UCSD-AML1 (cell line): Measurements from ENCODE around the gene DRC7.

Experiments
- DNase-seq: peaks from one replicate; lab custom pipeline; 2025; ENCODE audit not compliant: unreplicated experiment; lab: John Stamatoyannopoulos, UW

DRC7 gene

DNA sequence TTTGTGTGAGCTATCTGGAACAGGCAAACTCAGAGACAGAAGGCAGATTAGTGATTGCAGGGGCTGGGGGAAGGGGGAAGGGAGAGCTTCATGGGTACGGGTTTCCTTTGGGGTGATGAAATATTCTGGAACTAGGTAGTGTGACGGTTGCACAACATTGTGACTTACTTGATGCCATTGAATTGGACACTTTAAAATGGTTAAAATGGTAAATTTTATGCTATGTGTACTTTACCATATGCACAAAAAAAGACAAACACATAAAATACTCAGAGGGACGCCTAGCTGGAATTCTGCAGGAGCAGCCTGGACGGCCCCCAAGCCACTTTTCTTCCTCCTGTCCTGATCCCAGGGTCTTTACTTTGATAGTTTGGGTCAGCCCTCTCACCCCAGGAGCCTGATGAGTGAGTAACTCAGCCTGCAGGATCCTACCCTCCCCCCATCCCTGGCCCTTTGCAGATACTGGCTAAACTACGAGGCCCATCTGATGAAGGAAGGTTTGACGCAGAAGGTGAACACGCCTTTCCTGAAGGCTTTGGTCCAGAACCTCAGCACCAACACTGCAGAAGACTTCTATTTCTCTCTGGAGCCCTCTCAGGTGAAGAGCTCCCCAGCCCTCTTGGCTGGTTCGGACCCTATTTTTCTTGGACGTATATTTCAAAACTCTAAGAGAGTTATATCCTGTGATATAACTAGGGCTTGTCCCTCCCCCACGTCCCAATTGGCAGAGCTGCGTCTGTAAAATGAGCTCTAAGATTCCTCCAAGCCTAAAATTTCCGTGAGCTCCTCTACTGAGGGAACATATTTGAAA lies 18.7 kb upstream of the DRC7 start:
- DNase-seq: no peak

DNA sequence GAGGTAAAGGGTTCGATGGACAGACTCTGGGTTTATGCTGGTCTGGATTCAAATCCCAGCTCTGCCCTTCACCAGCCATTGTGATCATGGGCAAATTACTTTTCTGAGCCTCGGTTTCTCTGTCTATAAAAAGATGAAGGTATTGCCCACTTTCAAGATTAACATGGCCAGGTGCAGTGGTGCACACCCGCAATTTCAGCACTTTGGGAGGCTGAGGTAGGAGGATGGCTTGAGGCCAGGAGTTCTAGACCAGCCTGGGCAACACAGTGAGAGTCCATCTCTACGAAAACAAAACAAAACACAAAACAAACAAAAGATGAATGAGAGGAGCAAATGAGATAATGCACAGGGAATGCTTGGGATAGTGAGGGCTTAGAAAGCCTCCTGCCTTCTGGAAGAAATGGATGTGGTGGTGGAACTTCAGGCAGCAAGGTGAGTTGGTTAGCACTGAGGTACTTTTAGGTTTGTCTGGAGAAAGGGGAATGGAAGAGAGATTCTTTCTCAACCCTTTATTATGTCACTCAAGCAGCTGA lies 18.0 kb upstream of the DRC7 start:
- no peak for DNase-seq

DNA sequence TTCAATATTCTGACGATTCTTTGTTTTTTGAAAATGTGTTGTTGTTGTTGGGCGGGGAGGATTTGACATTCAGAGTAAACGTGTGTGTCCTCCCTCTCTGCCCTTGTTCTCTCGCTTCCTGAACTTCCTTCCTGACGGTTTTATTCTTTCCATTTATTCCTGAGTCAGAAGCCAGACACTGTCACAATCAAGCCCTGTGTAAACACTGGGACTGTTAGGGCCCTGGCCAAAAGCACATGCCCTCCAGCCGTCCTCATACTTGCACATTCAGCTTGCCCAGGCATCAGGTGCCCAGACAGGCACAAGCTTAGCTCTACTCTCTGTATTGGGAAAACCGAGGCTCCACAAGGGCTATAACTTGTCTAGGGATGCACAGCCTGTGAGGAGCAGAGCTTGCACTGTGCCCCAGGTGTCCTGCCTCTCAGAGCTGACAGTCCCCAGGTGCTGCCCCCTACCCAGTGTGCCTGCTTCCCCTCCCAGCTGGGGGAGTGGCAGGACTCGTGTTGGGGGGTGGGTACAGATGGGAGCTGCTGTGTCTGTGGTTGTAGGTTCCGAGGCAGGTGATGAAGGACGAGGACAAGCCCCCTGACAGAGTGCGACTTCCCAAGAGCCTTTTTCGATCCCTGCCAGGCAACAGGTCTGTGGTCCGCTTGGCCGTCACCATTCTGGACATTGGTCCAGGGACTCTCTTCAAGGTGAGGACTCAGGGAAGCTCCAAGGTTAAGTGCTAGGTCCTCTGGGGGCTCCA lies 16.8 kb upstream of the DRC7 start:
- DNase-seq: no peak

DNA sequence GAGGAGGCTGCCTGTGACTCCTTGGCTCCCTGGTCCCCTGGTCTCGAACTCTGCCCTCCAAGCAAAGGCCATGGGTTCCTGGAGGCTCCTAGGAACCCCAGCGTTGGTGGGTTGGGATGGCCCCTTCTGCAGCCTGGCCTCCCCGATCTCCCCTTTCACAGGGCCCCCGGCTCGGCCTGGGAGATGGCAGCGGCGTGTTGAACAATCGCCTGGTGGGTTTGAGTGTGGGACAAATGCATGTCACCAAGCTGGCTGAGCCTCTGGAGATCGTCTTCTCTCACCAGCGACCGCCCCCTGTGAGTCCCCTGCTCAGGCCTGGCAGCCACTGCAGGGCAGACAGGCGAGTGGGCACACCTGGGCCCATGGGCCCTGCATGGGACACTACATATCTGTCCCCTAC lies 15.6 kb upstream of the DRC7 start:
- no peak for DNase-seq

DNA sequence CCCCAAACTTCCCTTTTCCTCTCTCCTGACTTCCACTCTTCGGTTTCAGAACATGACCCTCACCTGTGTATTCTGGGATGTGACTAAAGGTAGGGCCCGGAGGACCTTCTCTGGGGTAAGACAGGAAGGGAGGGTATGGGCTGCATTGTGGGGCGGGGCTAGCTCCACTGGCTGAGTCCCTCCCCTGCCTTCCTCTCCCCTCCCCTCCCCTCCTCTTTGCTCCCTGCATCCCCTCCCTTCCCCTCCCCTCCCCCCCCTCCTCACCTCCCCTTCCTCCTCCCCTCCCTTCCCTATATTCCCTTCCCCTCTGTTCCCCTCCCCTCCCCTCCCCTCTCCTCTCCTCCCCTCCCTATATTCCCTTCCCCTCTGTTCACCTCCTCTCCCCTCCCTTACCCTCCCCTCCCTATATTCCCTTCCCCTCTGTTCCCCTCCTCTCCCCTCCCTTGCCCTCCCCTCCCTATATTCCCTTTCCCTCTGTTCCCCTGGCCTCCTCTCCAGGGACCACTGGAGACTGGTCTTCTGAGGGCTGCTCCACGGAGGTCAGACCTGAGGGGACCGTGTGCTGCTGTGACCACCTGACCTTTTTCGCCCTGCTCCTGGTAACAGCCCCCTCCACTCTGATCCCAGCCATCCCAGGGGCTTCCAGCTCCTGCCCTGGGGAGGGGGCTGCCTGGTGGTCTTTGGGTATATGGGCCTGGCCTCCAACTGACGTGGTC lies 14.7 kb upstream of the DRC7 start:
- DNase-seq: peak; percentile 69

DNA sequence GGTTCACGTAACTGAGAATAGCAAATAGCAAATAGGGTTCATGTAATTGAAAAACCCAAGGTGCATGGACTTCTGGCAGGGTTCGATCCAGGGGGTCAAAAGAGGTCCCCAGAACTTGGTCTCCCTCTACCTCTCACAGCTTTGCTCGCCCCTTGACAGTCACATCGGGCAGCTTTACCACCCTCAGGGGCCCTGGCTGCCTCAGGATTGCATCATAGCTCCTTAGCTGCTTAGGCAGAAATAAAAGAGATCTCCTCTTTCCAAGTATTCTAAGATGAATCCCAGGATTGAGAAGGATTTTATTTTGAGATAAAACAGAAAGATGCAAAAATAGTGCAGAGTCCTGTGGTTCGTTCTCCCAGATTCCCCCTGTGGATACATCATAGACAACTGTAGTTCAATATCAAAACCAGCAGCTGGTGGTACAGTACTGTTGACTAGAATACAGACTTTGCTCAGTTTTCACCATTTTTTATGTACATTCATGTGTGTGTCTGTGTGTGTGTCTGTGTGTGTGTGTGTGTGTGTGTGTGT lies 13.7 kb upstream of the DRC7 start:
- no peak for DNase-seq

DNA sequence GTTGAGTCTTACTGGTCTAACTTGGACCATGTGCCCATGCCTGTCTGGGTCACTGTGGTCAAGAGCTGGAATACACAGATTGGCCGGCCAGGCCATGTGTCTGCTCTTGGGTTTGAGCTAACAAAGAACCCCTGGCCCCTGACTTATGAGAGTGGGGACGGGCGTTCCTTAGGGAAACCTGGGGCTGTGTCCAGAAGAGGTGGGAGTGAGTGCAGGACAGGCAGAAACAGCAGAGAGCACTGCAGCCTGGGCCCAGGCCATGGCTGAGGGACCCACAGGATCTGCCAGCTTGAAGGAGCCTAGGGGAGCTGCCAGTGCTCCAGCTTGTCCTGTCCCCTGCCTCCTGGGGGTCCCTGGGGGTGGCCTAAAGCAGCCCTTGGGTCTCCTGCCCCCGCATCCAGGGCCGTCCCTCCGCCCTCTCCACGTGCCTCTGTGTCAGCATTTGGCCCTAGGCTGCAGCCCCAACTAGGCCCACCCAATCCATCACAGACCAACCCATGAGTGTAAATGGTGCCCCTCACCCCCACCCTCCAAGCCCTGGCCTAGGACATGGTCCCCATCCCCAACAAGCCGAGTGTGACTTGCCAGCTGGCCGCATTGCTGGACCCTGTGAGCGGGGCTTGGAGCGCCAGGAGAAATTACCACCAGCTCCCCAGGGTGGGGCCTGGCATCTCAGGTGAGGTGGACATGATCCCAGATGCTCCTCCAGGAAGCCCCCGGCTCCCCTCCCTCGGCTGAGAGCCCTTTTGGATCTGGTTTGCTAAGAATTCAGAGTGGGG lies 12.5 kb upstream of the DRC7 start:
- DNase-seq: no peak

DNA sequence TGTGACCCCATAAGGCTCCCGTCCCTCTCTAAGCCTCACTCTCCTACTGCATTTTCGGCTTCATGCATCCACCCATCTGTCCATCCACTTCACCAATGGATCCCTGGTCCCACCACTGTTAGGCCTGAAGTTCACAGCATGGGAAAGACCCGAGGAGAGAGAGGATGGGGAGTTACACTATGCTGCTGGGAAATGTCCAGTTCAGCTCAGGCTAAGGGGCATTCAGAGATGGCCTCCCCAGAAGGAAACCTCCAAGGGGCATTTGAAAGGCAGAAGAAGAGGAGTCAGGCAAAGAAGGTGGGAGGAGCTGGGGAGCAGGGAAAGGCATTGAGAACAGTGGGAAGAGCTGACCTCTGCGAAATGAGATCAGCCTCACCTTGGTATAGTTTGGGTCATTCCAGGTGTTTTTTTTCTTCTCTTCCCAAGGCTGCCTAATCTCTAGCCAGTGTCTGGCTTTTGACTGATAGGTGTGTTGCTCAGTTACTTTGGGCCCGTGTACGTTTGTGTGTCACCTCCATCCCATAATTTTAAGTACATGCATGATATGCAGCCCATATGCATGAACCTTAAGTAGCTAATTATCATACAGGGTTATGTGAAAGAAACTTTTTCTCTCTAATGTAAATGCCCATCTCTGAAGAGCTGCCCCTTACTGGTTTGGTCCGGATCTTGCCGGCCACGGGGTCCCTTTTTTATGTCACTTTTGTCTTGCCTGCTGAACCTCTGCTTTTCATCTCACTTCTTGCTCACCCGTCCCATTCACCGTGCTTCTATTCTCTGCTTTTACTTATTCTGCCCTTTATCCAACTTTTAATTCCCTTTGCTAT lies 11.6 kb upstream of the DRC7 start:
- no peak for DNase-seq

DNA sequence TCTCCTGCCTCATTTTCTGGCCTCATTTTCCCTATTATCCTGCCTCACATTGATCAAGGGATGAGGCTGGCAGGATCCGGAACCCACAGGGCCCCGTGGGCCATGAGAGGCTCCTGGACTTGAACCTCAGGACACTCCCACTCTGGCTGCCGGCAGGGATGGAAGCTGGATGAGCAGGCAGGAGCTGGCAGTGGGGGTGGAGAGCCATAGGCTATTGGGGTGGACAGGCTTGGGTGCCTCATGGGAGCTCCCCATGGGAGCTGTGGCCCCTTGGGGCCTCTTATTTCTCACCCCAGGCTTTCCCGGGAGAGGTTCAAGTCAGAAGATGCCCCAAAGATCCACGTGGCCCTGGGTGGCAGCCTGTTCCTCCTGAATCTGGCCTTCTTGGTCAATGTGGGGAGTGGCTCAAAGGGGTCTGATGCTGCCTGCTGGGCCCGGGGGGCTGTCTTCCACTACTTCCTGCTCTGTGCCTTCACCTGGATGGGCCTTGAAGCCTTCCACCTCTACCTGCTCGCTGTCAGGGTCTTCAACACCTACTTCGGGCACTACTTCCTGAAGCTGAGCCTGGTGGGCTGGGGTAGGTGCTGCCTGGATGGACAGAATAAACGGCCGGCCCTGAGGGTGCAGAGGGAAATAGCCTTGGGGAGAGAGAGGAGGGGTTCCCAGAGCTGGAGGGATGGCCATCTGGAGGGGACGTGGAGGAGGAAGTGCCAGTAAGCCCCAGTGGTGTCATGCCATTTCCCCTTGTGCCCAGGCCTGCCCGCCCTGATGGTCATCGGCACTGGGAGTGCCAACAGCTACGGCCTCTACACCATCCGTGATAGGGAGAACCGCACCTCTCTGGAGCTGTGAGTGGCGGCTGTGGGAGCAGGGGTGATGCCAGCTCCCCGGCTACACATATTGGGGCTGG lies 10.7 kb upstream of the DRC7 start:
- DNase-seq: no peak

DNA sequence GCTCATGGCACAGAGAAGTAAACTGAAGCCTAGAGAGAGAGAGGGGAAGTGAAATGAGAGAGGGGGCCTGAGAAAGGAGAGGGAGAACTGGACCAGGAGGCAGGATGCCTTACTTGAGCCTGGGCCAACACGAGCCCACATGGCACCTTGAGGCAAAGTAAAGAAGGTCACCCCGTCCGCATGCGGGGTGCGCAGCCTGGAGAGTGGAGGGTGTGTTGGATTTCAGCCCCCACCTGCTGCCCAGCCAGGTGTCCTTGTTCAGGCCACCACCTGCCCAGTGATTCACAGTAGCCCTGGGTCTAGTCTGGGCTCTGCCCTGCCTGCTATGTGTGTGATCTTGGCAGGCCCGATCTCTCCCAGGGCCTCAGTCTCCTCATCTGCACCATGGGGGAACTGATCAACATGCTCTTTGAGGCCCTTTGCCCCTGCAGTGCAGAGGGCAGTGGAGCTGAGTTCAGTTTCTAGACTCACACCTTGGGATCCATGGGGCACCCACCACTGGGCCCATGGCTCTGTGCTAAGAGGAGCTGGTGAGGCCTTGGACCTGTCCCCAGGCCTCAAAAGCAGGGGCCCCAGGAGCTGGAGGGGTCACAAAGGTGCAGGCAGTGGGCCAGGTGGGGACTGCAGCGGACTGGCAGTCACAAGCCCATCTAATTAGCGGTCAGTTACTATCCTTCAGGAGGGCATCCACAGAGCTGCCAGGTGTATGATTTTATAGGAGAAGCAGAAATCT lies 9.8 kb upstream of the DRC7 start:
- DNase-seq: no peak

DNA sequence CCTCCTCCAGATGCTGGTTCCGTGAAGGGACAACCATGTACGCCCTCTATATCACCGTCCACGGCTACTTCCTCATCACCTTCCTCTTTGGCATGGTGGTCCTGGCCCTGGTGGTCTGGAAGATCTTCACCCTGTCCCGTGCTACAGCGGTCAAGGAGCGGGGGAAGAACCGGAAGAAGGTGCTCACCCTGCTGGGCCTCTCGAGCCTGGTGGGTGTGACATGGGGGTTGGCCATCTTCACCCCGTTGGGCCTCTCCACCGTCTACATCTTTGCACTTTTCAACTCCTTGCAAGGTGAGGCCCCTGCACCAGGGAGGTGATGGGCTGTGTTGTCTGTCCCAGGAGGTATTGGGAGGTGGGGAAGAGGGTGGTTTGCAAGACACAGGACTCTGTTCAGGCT lies 9.0 kb upstream of the DRC7 start:
- no peak for DNase-seq

DNA sequence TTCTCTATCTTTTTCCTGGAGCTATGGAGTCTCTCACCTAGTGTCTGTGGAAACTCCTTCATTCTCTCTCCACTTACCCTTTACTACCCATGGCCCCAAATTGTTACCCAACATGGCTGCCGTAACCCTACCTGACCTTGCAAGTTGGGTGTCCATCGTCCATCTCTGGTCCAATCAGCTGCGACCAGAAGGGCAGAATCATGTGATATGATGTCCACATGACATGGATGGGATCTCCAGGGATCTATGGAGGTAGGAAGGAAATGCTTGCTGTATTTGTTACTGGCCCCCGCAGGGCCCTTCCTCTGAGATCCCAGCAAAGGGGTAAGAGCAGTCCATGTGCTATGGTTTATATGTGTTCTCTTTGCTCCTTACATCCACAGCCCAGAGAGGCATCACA lies 8.0 kb upstream of the DRC7 start:
- no peak for DNase-seq

DNA sequence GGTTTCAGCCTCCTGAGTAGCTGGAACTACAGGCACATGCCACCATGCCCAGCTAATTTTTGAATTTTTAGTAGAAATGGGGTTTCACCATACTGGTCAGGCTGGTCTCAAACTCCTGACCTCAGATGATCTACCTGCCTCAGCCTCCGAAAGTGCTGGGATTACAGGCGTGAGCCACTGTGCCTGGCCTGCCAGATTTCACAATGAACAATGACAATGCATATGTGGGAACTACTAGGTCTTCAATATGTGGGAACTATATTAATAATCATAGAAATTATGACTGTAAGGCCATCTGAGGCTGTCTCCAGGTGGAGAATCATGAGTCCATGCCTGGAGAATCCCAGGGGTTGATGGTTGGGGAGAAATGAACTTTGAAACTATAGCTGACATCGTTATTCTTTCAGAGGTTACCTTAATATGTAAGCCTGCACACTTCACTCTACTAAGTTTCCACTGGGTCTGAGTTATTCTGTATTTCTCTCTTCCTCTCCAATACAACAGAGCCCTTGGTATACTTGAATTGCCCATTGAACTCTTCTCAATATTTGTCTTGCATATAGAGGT lies 7.2 kb upstream of the DRC7 start:
- no peak for DNase-seq

DNA sequence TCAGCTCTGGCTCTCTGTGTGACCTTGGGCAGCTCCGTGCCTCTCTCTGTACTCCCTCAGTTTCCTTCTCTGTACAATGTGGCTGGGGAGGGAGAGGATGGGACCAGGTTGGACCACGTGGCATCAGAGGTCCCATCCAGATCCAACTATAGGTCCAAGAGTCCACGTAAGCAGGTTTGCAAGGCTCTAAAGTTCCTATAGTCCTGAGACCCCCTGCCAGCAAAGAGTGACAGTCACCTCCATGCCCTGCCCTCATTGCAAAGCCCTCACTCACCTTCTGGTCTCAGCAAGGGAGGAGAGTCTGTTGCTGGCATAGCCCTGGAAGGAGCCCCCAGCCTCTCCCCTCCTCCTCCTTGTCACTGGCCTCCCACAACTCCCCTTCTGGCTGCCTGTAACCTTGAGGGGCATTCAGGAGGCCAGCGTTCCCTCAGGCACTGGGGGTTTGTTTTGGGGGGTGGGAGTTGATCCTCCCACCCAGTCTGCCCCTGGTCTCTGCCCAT lies 6.1 kb upstream of the DRC7 start:
- no peak for DNase-seq

DNA sequence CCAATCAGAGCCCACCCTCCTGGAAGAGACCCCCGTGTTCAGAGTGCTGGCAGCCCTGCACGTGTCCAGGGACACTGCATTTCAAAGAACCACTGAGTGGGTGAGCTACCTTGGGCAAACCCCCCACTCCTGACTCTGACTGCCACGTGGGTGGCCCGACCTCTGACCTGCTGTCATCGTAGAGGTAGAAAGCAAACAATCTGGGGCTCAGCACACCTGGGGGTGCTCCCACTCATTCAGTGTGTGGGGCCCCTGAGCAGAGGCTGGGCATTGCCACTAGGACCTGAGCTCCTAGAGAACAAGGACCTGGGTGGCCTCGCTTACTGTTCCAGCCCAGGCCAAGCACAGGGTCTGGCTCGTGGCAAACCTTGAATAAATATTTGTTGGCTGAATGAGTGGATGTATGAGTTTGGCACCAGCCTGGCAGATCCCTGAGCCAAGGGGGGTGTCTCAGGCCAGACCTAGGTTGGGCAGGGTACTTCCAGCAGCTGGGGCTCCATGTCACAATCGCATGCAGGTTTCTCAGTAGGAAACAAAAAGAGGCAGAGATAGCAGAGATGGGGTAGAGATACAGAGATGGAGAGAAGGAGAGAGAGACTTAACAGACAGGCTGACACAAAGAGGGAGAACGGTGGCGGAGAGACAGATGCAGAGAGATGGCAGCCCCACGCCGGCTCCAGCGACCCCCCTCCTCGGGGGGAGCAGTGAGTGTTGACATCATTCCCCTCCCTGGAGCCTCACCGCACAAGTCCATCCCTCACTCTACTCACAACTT lies 5.4 kb upstream of the DRC7 start:
- no peak for DNase-seq

DNA sequence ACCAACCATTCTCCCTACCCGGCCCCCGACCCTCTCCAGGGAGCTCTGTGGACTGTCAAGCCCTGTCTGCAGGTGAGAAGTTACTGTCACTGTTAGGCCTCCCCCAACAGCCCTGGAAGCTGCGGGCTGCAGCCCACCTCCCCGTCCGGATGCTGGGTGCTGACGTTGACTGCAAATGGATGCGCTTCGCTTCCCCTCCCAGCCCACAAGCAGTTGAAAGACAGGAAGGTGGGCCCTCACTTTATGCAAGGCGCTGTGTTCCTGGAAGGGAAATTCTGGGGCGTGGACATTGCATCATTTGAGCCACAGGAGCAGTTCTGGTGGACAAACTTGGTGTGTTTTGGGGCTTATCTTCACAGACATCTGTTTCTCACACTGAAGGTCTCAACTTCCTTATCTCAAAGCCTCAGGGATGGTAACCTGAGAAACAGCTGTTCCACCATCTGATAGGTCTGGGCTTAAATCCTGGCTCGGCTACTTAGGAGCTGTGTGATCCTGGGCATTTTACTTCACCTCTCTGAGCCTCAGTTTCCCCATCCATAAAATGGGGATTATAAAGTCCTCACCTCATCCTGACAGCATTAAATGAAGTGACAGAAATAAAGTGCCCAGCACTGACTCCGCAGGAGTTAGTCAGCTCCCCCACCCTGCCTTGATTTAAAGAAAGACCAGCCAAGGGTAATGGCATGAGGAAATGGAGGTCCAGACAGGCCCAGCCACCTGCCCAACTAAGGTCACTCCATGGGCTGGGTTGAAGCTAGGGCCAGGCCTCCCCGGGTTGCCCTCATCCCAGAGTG lies 4.6 kb upstream of the DRC7 start:
- peak; percentile 90 for DNase-seq
